RCC 7860 (cell line): ENCODE data around the gene FAM13A.
"Not testable (repeated sequence)": the region's sequence is repeated elsewhere in the genome, so short reads cannot be mapped to it uniquely, and the experiment has no call there.

Source experiments
- DNase-seq: peaks from one replicate; pipeline ENCODE4 v3.0.0-alpha.2; 2015; ENCODE audit warnings: low spot score
- FAIRE-seq: peaks from 2 replicates; lab custom pipeline; 2012; peaks lifted over from hg19 to GRCh38; lab: Jason Lieb, UNC

Gene FAM13A

DNA sequence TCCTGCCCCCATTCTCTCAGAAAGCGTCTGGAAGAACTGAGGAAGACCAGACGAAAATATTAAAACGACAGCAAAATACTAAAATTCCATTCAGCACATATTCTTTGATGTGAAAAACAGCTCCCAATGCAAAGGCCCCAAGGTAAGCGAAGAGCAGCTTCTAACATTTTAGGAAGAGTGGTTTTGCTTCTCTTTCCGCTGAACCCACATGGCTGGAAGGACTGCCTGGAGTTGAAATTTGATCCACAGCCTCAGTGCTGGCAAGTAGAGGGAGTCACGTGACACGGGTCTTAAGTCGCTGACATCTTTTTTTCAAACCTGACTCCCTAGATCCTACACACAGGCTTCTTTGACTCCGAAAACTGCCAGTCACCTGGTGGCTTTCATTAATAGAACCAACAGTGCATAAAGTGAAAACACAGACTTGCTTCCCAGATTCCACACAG, at the start of gene FAM13A:
TSS of gene FAM13A (minus strand) at position 233 of the 446 bp plus-strand sequence. CDS start at position 12, 221 bp downstream.
- DNase-seq, result peak; percentile 64
- peak; percentile 17 for FAIRE-seq

DNA sequence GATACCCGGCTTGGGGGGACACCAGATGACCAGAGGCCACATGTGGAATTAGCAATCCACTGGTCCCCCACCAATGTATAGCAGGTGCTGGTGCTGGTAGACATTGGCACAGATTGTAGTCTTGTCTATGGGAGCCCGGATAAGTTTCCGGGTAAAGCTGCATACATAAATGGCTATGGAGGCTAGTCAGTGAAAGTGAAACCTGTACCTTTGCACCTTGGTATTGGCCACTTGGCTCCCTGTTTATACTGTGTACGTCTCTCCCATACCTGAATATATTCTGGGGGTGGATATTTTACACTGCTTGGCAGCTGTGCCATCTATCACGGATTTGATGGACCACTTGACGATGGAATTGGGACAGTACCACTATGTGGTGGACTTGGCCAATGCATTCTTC, 48.7 kb upstream of the FAM13A start:
- no peak for DNase-seq
- FAIRE-seq, result no peak

DNA sequence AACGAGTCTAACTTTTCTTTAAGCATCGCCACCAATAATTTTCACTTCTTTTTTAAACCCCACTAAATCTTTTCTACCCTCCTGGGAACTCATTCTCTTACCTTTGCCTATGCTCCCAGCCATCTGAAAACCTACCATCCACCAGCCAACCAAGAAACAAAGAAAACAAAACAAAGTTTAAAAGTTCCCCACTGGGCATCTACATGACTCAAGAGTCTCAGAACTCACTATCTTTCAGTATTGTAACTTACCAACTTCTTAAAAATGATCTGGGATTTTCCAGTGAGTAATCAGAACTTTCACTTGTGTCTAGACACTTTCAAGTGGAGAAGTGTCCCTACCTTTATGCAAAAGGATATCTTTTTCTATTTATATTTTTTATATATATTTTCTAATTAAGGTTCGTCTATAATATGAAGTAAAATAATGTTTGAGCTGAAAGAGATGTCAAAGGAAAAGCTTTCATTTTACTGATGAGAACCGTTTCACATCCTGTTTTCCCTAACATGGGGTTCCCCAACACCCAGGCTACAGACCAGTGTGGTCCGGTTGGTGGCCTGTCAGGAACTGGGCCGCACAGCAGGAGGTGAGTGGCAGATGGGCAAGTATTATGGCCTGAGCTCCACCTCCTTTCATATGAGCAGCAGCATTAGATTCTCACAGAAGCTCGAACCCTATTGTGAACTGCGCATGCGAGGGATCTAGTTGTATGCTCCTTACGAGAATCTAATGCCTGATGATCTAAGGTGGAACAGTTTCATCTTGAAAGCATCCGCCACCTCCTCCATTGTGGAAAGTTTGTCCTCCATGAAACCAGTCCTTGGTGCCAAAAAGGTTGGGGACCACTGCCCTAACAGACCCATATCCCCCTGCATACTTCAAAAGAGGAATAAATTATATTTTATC, 44.5 kb upstream of the FAM13A start:
- FAIRE-seq, result no peak
- peak; percentile 18 for DNase-seq

GRCh38 chr4:89100853-89101252, 43.9 kb upstream of the FAM13A start:
- FAIRE-seq (no peak), DNase-seq (no peak)

DNA sequence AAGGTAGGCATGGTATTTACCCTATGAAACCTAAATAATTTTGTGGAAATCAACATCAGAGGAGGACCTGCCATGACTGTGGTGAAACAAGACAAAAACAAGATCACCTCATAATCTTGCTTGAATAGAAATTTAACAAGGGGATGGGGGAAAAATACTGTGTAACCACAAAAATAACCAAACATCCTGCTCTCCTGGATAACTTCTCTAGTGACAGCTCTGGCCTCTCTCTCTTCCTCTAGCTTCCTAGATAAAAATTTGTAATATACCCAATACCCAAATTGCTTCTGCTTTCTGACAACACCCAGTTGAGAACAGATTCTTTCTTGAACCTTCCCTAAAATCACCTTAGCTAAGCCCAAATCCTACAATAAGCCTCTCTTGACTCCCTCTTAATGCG, 42.5 kb upstream of the FAM13A start:
- FAIRE-seq (no peak), DNase-seq (no peak)

GRCh38 chr4:89099034-89099433, 42.0 kb upstream of the FAM13A start:
- FAIRE-seq (no peak), DNase-seq (no peak)

DNA sequence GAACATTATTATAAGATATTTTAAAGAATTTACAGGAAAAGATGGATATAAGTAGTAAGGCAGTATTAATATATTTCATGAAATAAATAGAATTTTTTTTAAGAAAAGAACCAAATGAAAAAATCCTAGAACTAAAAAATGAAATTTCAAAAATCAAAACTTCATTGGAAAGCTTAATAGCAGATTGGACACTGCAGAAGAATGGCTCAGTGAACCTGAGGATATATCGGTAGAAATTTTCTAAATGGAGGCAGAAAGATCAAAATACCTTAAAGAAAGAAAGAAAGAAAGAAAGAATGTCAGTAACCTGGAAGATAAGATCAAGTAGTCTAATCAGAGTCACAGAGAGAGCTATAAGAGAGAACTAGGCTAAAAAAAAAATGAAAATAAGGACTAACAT, 21.3 kb upstream of the FAM13A start:
- FAIRE-seq, result no peak

GRCh38 chr4:89077761-89078160, 20.8 kb upstream of the FAM13A start:
- DNase-seq (no peak), FAIRE-seq (no peak)

More for the DNA sequence above, 21.3 kb upstream of the FAM13A start:
- DNase-seq, result no peak

- DNase-seq (no peak), FAIRE-seq (no peak)
Measured at GRCh38 chr4:89072921-89073320, 15.9 kb upstream of the FAM13A start.

DNA sequence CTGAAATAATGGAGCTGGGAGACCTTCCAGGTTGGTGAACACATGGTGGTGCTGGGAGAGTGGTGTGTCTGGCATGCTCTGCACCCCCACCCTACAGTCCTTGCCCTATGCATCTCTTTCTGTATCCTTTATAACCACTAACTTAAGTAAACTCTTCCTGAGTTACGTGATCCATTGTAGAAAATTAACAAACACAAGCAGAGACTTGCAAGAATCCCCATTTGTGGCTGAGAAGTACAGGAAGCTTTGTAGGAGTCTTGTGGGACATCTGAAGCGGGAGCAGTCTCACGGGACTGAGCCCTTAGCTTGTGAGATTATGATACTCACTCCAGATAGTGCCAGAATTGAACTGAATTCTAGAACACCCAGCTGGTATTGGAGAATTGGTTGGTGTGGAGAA, 14.3 kb upstream of the FAM13A start:
- FAIRE-seq (no peak), DNase-seq (no peak)

GRCh38 chr4:89070041-89070440, 13.1 kb upstream of the FAM13A start:
- FAIRE-seq (no peak), DNase-seq (no peak)

DNA sequence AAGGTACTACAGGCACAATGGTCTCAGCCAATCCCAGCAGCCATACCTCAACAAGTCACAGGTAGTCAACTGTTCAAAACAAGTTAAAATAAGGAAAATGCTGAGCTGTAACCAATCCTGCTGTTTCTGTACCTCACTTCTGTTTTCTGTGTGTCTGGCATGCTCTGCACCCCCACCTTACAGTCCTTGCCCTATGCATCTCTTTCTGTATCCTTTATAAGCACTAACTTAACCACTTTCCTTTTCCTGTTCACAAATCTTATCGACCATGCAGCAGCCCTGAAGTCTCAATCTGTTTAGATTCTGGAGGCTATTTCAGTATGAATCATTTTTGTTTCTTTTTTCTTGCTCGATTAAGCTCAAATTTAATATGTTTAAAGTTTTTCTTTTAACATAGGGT, 12.5 kb upstream of the FAM13A start:
- FAIRE-seq (no peak), DNase-seq (no peak)

GRCh38 chr4:89067417-89067816, 10.4 kb upstream of the FAM13A start:
- no peak for FAIRE-seq
- no peak for DNase-seq

DNA sequence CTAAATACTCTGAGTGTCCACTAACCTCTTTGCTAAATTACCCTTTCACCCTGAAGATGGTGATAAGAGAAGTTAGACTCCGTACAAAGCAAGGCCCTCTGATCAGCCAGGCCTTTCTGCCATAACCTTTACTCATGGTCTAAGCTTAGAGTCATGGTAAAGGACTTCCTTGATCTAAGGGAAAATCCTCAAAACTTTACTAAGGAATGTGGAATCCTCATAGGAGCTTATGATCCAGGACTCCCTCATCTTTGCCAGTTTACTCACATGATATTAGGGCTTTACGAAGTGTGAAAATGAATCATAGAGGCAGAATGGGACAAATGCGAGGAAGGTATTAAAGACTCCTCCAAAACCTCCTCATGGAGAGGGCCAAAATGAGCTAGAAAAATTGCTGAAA, 7.9 kb upstream of the FAM13A start:
- FAIRE-seq, result peak; percentile 68
- DNase-seq, result peak; percentile 58

DNA sequence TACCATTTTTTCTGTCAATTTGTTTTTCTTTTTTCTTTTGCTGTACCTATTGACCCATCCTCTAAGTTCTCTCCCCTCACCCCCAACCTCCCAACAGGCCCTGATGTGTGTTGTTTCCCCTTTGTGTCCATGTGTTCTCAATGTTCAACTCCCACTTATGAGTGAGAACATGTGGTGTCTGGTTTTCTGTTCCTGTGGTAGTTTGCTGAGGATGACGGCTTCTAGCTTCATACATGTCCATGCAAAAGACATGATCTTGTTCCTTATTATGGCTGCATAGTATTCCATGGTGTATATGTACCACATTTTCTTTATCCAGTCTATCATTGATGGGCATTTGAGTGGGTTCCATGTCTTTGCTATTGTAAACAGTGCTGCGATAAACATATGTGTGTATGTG, 859 bp upstream of the FAM13A start:
- not testable (repeated sequence) for FAIRE-seq, DNase-seq

- DNase-seq, result no peak
Measured at GRCh38 chr4:89056292-89056952, 563 bp downstream of the FAM13A start.

GRCh38 chr4:89055157-89056080, 1.6 kb downstream of the FAM13A start:
- FAIRE-seq, result no peak

More at GRCh38 chr4:89056292-89056952, 563 bp downstream of the FAM13A start:
- no peak for FAIRE-seq

DNA sequence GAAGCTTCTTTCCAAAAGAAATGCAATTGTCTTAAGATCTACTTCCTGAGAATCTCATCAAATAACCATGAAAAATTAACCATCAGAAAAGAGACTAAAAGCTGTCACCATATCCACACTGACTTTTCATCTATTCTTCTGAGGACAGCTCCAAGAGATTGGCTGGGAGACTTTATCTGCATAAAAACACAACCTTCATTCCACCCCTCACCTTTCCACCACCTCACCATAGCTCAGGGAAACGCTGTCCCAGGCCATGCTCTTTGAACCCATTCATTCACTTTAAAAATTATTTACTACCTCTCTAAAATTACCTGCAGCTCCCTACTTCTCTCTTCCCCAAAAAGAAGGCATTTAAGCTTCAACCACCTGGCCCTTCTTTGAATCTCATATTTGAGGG, 2.4 kb downstream of the FAM13A start:
- FAIRE-seq (no peak), DNase-seq (no peak)

More at GRCh38 chr4:89055157-89056080, 1.6 kb downstream of the FAM13A start:
- no peak for DNase-seq

- FAIRE-seq (no peak), DNase-seq (no peak)
Measured at GRCh38 chr4:89049853-89050252, 7.1 kb downstream of the FAM13A start.

DNA sequence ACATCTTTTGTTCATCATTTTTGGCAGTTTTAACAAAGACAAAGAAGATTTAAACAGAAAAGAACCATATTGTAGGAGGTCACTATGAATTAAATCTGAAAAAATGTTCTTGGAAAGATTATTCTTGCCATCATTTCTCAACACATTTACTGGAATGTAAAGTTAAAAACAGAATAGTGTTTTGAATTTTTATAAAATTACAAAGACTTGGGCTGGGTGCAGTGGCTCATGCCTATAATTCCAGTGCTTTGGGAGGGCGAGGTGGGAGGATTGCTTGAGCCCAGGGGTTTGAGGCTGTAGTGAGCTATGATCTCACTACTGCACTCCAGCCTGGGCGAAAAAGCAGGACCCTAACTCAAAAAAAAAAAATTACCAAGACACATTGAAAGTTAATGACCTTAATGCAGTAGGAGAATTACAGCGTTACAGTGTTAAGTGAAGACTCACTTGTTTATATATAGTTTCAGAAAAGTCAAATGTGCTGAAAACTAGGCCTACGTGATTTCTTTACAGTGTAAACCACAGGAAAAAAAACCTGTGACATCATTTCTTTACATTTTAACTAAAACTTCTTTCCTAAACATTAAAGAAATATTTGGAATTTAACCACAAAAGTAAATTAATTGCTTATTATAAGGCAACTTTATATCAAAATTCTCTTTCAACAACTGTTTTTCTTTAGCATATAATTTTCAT, 7.9 kb downstream of the FAM13A start:
- FAIRE-seq, result no peak
- no peak for DNase-seq
